ENCODE data around the gene CAMK2D.

Gene CAMK2D

GRCh38 chr4:113437129-113437528 lies 324.4 kb downstream of the CAMK2D start:
- no peak for DNase-seq (ENCODE audit: low spot score)

GRCh38 chr4:113436360-113436759 lies 325.2 kb downstream of the CAMK2D start:
- DNase-seq (ENCODE audit: low spot score) = no peak

- DNase-seq (ENCODE audit: low spot score) = no peak
Measured at GRCh38 chr4:113435893-113436292, 325.6 kb downstream of the CAMK2D start.

- DNase-seq (ENCODE audit: low spot score) = no peak
Measured at GRCh38 chr4:113434247-113434587, 327.3 kb downstream of the CAMK2D start.

GRCh38 chr4:113433536-113434246 lies 327.8 kb downstream of the CAMK2D start:
- no peak for DNase-seq (ENCODE audit: low spot score)

- no peak for DNase-seq (ENCODE audit: low spot score)
Measured at GRCh38 chr4:113433116-113433515, 328.4 kb downstream of the CAMK2D start.

GRCh38 chr4:113423631-113424030 lies 337.9 kb downstream of the CAMK2D start:
- no peak for DNase-seq (ENCODE audit: low spot score)

- no peak for DNase-seq (ENCODE audit: low spot score)
Measured at GRCh38 chr4:113420938-113421337, 340.6 kb downstream of the CAMK2D start.

GRCh38 chr4:113419631-113420030 lies 341.9 kb downstream of the CAMK2D start:
- DNase-seq (ENCODE audit: low spot score) = no peak

- no peak for DNase-seq (ENCODE audit: low spot score)
Measured at GRCh38 chr4:113411496-113411938, 350.0 kb downstream of the CAMK2D start.

GRCh38 chr4:113410686-113411085 lies 350.9 kb downstream of the CAMK2D start:
- DNase-seq (ENCODE audit: low spot score) = no peak

- no peak for DNase-seq (ENCODE audit: low spot score)
Measured at GRCh38 chr4:113409181-113409580, 352.4 kb downstream of the CAMK2D start.

- no peak for DNase-seq (ENCODE audit: low spot score)
Measured at GRCh38 chr4:113407409-113407808, 354.1 kb downstream of the CAMK2D start.

- no peak for DNase-seq (ENCODE audit: low spot score)
Measured at GRCh38 chr4:113406723-113407016, 354.9 kb downstream of the CAMK2D start.

GRCh38 chr4:113405874-113406722 lies 355.4 kb downstream of the CAMK2D start:
- DNase-seq (ENCODE audit: low spot score) = no peak

- DNase-seq (ENCODE audit: low spot score) = no peak
Measured at GRCh38 chr4:113404841-113405240, 356.7 kb downstream of the CAMK2D start.

- no peak for DNase-seq (ENCODE audit: low spot score)
Measured at GRCh38 chr4:113404167-113404571, 357.4 kb downstream of the CAMK2D start.
